ENCODE results near the gene TIMP2. TPM values are rescaled to one million over a fixed set of nuclear protein-coding genes. Genes with fewer than 3 reads are reported as not detected.

Gene TIMP2
- total and polyA plus RNA-seq, 2 of the 13 experiments (the other 11 are each of a cell fraction or from before 2014, with no cell fraction given): 3.8 to 8.5 TPM

GRCh38 chr17:78883533-78884131 is 41.6 kb downstream of the TIMP2 start (continued):
- no peak for TF ChIP-seq MLXIP (CRISPR knock-in tag; IDR thresholded peaks at IDR 0.05; ENCODE audit: borderline replicate concordance)
- no peak for TF ChIP-seq SMYD3 (CRISPR knock-in tag; IDR thresholded peaks at IDR 0.05)
- peak; percentile 59 for TF ChIP-seq GATAD2A (CRISPR knock-in tag; IDR thresholded peaks at IDR 0.05)
- TF ChIP-seq THAP8 (CRISPR knock-in tag; IDR thresholded peaks at IDR 0.05; ENCODE audit: borderline replicate concordance): no peak
- TF ChIP-seq PCBP1 (IDR thresholded peaks at IDR 0.05; ENCODE audit: borderline replicate concordance, low read depth, low read length): no peak
- no peak for TF ChIP-seq KAT8 (CRISPR knock-in tag; IDR thresholded peaks at IDR 0.05)
- no peak for TF ChIP-seq HOXA5 (CRISPR knock-in tag; IDR thresholded peaks at IDR 0.05)
- TF ChIP-seq ZFP90 (CRISPR knock-in tag; IDR thresholded peaks at IDR 0.05; ENCODE audit: borderline replicate concordance): no peak
- no peak for TF ChIP-seq TEAD2 (CRISPR knock-in tag; IDR thresholded peaks at IDR 0.05)
- TF ChIP-seq SRSF4 (IDR thresholded peaks at IDR 0.05; ENCODE audit: low read depth, low read length, poor library complexity, severe bottlenecking): no peak
- peak; percentile 62 for TF ChIP-seq FOSL1 (CRISPR knock-in tag; IDR thresholded peaks at IDR 0.05; ENCODE audit: borderline replicate concordance)
- TF ChIP-seq GABPA (IDR thresholded peaks at IDR 0.05; ENCODE audit: low read depth, low read length): no peak
- no peak for TF ChIP-seq GABPA (CRISPR knock-in tag; IDR thresholded peaks at IDR 0.05; ENCODE audit: low read depth)
- TF ChIP-seq PHF5A (CRISPR knock-in tag; IDR thresholded peaks at IDR 0.05; ENCODE audit: low read depth, unreplicated experiment): no peak
- TF ChIP-seq MXD3 (CRISPR knock-in tag; IDR thresholded peaks at IDR 0.05): no peak; the same call in 1 of the 2 replicates
- no peak for TF ChIP-seq SRY (CRISPR knock-in tag; IDR thresholded peaks at IDR 0.05)
- TF ChIP-seq ZBTB21 (CRISPR knock-in tag; IDR thresholded peaks at IDR 0.05): no peak; the same call in 1 of the 2 replicates
- no peak for TF ChIP-seq CSRNP2 (CRISPR knock-in tag; conservative IDR thresholded peaks at IDR 0.05; ENCODE audit: low read depth)
- TF ChIP-seq MTERF4 (CRISPR knock-in tag; IDR thresholded peaks at IDR 0.05): peak; percentile 53; the same call in 1 of the 2 replicates
- TF ChIP-seq NR0B2 (CRISPR knock-in tag; IDR thresholded peaks at IDR 0.05): 0 out of 2 replicates have a peak, but pooled peaks have one; percentile 13
- no peak for TF ChIP-seq ZNF296 (CRISPR knock-in tag; conservative IDR thresholded peaks at IDR 0.05)
- peak; percentile 85 for TF ChIP-seq SOX5 (CRISPR knock-in tag; IDR thresholded peaks at IDR 0.05; ENCODE audit: borderline replicate concordance)
- no peak for TF ChIP-seq ISX (CRISPR knock-in tag; conservative IDR thresholded peaks at IDR 0.05)
- no peak for TF ChIP-seq ARID2 (CRISPR knock-in tag; IDR thresholded peaks at IDR 0.05; ENCODE audit: borderline replicate concordance)
